Measurements from ENCODE around the gene BCAN. TPM values are rescaled to one million over a fixed set of nuclear protein-coding genes. Genes with fewer than 3 reads are reported as not detected.

Gene BCAN
- total RNA-seq, 1 donor from 2014 or later, result 2.0 TPM

DNA sequence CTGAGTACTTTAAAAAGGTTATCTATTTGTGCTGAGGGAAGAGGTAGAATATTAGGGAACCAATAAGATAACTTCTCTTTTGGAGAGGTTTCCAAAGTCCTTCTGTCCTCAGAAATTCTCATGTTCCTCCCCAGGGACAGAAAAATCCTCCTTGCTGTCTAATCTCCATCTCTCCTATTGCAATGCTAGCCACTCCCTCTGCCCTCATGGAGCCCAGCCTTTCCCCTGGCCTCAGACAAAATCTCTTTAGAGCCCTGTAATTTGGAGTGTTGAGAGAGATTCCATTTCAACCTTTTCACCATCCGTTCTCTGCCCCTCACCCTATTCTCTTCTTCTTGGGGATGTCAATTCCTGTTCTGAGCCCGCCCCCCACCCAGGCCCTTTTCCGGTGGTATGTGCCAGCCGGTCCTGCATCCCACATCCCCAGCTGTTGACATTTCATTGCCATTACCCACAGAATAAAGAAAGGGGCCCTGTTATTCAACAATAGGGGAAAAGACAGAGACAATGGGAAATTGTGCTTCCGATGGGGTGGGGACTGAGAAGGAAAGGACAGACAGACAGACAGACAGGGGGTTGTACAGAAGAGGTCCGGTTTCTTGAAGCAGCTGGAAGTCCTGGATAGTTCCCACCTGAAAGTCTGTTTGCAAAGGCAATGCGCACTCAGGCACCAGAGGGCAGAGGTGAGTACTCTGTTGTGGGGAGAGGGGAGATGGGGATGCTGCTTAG lies 22.9 kb upstream of the BCAN start, which contains the start of gene HAPLN2:
TSS of gene HAPLN2 (plus strand) at position 563 of the 729 bp plus-strand sequence. CDS start 4,076 bp downstream, outside the sequence.
- DNase-seq (ENCODE audit: extremely low spot score in 2 of 2), result no peak
- TF ChIP-seq, protein P1, sequence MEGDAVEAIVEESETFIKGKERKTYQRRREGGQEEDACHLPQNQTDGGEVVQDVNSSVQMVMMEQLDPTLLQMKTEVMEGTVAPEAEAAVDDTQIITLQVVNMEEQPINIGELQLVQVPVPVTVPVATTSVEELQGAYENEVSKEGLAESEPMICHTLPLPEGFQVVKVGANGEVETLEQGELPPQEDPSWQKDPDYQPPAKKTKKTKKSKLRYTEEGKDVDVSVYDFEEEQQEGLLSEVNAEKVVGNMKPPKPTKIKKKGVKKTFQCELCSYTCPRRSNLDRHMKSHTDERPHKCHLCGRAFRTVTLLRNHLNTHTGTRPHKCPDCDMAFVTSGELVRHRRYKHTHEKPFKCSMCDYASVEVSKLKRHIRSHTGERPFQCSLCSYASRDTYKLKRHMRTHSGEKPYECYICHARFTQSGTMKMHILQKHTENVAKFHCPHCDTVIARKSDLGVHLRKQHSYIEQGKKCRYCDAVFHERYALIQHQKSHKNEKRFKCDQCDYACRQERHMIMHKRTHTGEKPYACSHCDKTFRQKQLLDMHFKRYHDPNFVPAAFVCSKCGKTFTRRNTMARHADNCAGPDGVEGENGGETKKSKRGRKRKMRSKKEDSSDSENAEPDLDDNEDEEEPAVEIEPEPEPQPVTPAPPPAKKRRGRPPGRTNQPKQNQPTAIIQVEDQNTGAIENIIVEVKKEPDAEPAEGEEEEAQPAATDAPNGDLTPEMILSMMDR (IDR thresholded peaks at IDR 0.05), result no peak
- no peak for TF ChIP-seq POLR2AphosphoS5 (IDR thresholded peaks at IDR 0.05; ENCODE audit: insufficient read depth in 1 of 2, low read depth in 1 of 2)
- no peak for TF ChIP-seq POLR2A (IDR thresholded peaks at IDR 0.05)
- Histone ChIP-seq H3K4me3 (no peak within 1 kb of the TSS), H3K4me1 (peaks cover 2% of the 10 kb centered on the region), H3K27ac (no peak within 1 kb of the TSS), H3K36me3 (no peaks in the 10 kb centered on the region), H3K9me3 (no peaks in the 10 kb centered on the region), H3K27me3 (peaks cover 2% of the 10 kb centered on the region)
- intact Hi-C loops (cut with DNase I), result no loop called here

DNA sequence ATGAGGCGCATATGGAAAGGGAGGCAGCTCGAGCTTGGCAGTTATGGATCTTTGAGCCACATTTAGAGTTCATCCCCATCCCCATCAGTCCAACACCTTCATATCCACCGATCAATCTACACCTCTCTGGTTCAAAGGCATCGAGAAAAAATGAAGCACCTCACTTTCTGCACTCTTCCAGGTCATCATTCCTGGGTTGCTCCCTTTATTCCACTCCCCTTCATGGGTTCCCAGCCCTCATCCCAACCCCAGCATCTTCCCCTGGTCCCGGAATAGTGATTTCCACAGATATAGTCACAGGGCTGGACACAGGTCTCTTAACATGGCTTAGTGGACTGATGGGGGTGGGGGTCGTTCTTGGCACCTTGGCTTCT lies 22.3 kb upstream of the BCAN start:
- peaks cover 7% of the 10 kb centered on the region for H3K27me3 ChIP-seq
- H3K9me3 ChIP-seq, result no peaks in the 10 kb centered on the region
- no peak for DNase-seq (ENCODE audit: extremely low spot score in 2 of 2)
- intact Hi-C loops (cut with DNase I), result no loop called here
- TF ChIP-seq, protein P1 (IDR thresholded peaks at IDR 0.05), result no peak
- TF ChIP-seq POLR2AphosphoS5 (IDR thresholded peaks at IDR 0.05; ENCODE audit: insufficient read depth in 1 of 2, low read depth in 1 of 2) (no peak), POLR2A (IDR thresholded peaks at IDR 0.05) (no peak)
- no peak overlapping the region for H3K4me3 ChIP-seq
- no peaks in the 10 kb centered on the region for H3K36me3 ChIP-seq
- H3K27ac ChIP-seq, result no peak overlapping the region
- H3K4me1 ChIP-seq, result peaks cover 8% of the 10 kb centered on the region

DNA sequence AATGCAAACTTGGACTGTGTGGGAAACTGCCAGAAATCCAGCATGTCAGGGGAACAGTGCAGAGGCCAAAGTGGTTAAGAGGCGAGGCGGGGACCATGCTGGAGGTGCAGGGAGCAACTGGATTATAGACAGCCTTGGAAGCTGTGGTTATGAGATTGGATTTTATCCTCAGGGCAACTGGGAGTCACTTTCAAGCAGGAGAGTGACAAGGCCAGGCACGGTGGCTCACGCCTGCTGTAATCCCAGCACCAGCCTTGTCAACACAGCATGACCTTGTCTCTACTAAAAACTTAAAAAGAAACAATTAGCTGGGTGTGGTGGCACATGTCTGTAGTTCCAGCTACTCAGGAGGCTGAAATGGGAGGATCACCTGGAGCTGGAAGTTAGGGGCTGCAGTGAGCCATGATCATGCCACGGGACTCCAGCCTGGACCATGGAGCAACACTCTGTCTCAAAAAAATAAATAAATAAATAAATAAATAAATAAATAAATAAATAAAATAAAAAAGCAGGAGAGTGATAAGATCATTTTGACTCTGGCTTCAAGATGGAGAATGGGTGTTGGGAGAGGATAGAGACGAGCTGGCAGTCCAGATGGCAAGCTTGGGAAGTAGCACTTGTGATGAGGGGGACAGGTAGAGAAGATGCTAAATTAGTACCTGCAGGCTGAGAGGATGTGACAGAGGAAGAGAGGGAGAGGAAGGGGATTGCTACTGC lies 19.2 kb upstream of the BCAN start:
- H3K4me3 ChIP-seq, result no peak overlapping the region
- H3K27me3 ChIP-seq, result peaks cover 17% of the 10 kb centered on the region
- intact Hi-C loops (cut with DNase I), result loop anchor here (5.0 kb wide), 1 partner anchor 45 kb away; no protein-coding TSS in a partner anchor
- TF ChIP-seq POLR2A (IDR thresholded peaks at IDR 0.05) (no peak), POLR2AphosphoS5 (IDR thresholded peaks at IDR 0.05; ENCODE audit: insufficient read depth in 1 of 2, low read depth in 1 of 2) (no peak)
- TF ChIP-seq, protein P1 (IDR thresholded peaks at IDR 0.05), result no peak
- H3K4me1 ChIP-seq, result peaks cover 19% of the 10 kb centered on the region
- no peak overlapping the region for H3K27ac ChIP-seq
- H3K9me3 ChIP-seq, result no peaks in the 10 kb centered on the region
- H3K36me3 ChIP-seq, result no peaks in the 10 kb centered on the region
- DNase-seq (ENCODE audit: extremely low spot score in 2 of 2), result no peak

DNA sequence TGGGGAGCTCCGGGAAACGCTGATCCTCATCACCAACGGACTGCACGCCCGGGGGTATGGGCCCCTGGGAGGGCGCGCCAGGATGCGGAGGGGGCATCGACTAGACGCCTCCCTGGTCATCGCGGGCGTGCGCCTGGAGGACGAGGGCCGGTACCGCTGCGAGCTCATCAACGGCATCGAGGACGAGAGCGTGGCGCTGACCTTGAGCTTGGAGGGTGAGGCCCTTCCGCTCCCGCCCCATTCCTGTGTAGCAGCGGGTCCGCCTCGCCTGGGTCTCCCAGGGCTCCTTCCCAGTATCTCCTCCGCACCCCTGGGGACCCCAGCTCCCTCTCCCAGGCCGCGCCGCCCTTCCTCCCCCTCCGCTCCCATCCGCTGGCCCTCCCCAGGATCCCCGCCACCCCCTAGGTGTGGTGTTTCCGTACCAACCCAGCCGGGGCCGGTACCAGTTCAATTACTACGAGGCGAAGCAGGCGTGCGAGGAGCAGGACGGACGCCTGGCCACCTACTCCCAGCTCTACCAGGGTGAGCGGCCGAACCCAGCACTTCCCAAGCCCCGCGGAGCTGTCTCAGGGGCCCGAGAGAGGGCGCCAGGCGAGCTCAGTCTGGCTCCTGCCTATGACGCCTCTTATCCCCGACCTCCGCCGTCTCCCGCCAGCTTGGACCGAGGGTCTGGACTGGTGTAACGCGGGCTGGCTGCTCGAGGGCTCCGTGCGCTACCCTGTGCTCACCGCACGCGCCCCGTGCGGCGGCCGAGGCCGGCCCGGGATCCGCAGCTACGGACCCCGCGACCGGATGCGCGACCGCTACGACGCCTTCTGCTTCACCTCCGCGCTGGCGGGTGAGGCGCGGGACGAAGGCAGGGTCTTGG lies 17.7 kb upstream of the BCAN start:
- DNase-seq (ENCODE audit: extremely low spot score in 2 of 2), result no peak
- Histone ChIP-seq H3K27ac (peak overlapping the region; percentile 53), H3K4me1 (peaks cover 19% of the 10 kb centered on the region), H3K9me3 (no peaks in the 10 kb centered on the region), H3K4me3 (peak overlapping the region; percentile 40), H3K27me3 (peaks cover 17% of the 10 kb centered on the region), H3K36me3 (no peaks in the 10 kb centered on the region)
- TF ChIP-seq POLR2A (IDR thresholded peaks at IDR 0.05), result no peak
- no peak for TF ChIP-seq POLR2AphosphoS5 (IDR thresholded peaks at IDR 0.05; ENCODE audit: insufficient read depth in 1 of 2, low read depth in 1 of 2)
- TF ChIP-seq, protein P1 (IDR thresholded peaks at IDR 0.05), result no peak
- intact Hi-C loops (cut with DNase I), result loop anchor here (5.0 kb wide), 1 partner anchor 43 kb away; no protein-coding TSS in a partner anchor
